ENCODE measurements around the gene DLGAP1. TPM values are rescaled to one million over a fixed set of nuclear protein-coding genes. Genes with fewer than 3 reads are reported as not detected.

The DLGAP1 gene
- polyA plus RNA-seq, 1 of the 3 experiments (the other 2 are of a cell fraction) = not detected

GRCh38 chr18:3889121-3889520 is 566.0 kb downstream of the DLGAP1 start:
- Histone ChIP-seq H3K4me1 (ENCODE audit: control insufficient read depth in 1 of 2, insufficient read depth in 2 of 2, low read depth in 1 of 2, low read length in 1 of 2) (no peaks in the 10 kb centered on the region), H3K4me2 (no peak overlapping the region), H3K27ac (ENCODE audit: low read depth in 2 of 2, low read length in 1 of 2) (no peak overlapping the region), H3K36me3 (replicated peaks in 1 of 2; ENCODE audit: control insufficient read depth in 1 of 2, insufficient read depth in 2 of 2, low read length in 1 of 2) (no peaks in the 10 kb centered on the region), H3K79me2 (ENCODE audit: insufficient read depth) (no peaks in the 10 kb centered on the region), H3K9me2 (no peaks in the 10 kb centered on the region), H3K9ac (no peak overlapping the region), H3K4me3 (ENCODE audit: low read depth in 2 of 2, low read length in 1 of 2) (no peak overlapping the region), H3F3A (replicated peaks; ENCODE audit: insufficient read depth) (no peaks in the 10 kb centered on the region), H3K9me3 (no peaks in the 10 kb centered on the region), H2AFZ (ENCODE audit: low read depth) (no peak overlapping the region), H4K20me1 (ENCODE audit: insufficient read depth) (no peaks in the 10 kb centered on the region), H3K27me3 (ENCODE audit: insufficient read depth) (no peaks in the 10 kb centered on the region)
- ChIA-PET POLR2A (no interaction called here), CTCF (interaction anchor here (1.0 kb wide), 1 partner anchor 107 kb away, joined by 4 read pairs; no protein-coding TSS in a partner anchor)
- 0% methylated on average over 1 of the region's 1 CpG for WGBS (ENCODE audit: low lambda C conversion rate)
- no peak for DNase-seq
- no peak for TF ChIP-seq MEF2A (IDR thresholded peaks at IDR 0.05; ENCODE audit: borderline replicate concordance, low read depth)
- TF ChIP-seq EP300 (IDR thresholded peaks at IDR 0.05; ENCODE audit: borderline replicate concordance in 1 of 2, low read depth in 1 of 2, low read length in 1 of 2) = no peak
- no peak for TF ChIP-seq NFIC (IDR thresholded peaks at IDR 0.05; ENCODE audit: borderline replicate concordance)
- no peak for TF ChIP-seq NRF1 (IDR thresholded peaks at IDR 0.05; ENCODE audit: low read depth, low read length)
- no peak for TF ChIP-seq RFX5 (IDR thresholded peaks at IDR 0.05; ENCODE audit: low read length)
- TF ChIP-seq RCOR1 (IDR thresholded peaks at IDR 0.05; ENCODE audit: low read length) = no peak
- no peak for TF ChIP-seq CTCF (IDR thresholded peaks at IDR 0.05)
- TF ChIP-seq IRF3 (IDR thresholded peaks at IDR 0.05; ENCODE audit: low read depth, low read length) = no peak
- TF ChIP-seq JUND (IDR thresholded peaks at IDR 0.05) = no peak

GRCh38 chr18:3886575-3887322 is 568.4 kb downstream of the DLGAP1 start:
- Histone ChIP-seq H3K4me1 (ENCODE audit: control insufficient read depth in 1 of 2, insufficient read depth in 2 of 2, low read depth in 1 of 2, low read length in 1 of 2) (no peaks in the 10 kb centered on the region), H3K36me3 (replicated peaks in 1 of 2; ENCODE audit: control insufficient read depth in 1 of 2, insufficient read depth in 2 of 2, low read length in 1 of 2) (no peaks in the 10 kb centered on the region), H3F3A (replicated peaks; ENCODE audit: insufficient read depth) (no peaks in the 10 kb centered on the region), H2AFZ (ENCODE audit: low read depth) (no peak overlapping the region), H3K9ac (no peak overlapping the region), H3K4me3 (ENCODE audit: low read depth in 2 of 2, low read length in 1 of 2) (no peak overlapping the region), H3K79me2 (ENCODE audit: insufficient read depth) (no peaks in the 10 kb centered on the region), H3K4me2 (no peak overlapping the region), H3K9me3 (no peaks in the 10 kb centered on the region), H3K27ac (ENCODE audit: low read depth in 2 of 2, low read length in 1 of 2) (no peak overlapping the region), H3K9me2 (no peaks in the 10 kb centered on the region), H4K20me1 (ENCODE audit: insufficient read depth) (no peaks in the 10 kb centered on the region), H3K27me3 (ENCODE audit: insufficient read depth) (no peaks in the 10 kb centered on the region; the same call in 1 of the 2 replicates)
- WGBS (ENCODE audit: low lambda C conversion rate) = 8% methylated on average over 10 of the region's 10 CpGs
- ChIA-PET CTCF (interaction anchor here (0.9 to 1.6 kb wide), 3 partner anchors 11 to 108 kb away, joined by 3 to 6 read pairs (median 3); no protein-coding TSS in a partner anchor), POLR2A (no interaction called here)
- no peak for DNase-seq
- TF ChIP-seq GABPA (IDR thresholded peaks at IDR 0.05; ENCODE audit: low read depth) (no peak), MEF2A (IDR thresholded peaks at IDR 0.05; ENCODE audit: borderline replicate concordance, low read depth) (no peak), FOSL2 (IDR thresholded peaks at IDR 0.05; ENCODE audit: borderline replicate concordance, low read depth) (no peak), ZBTB33 (IDR thresholded peaks at IDR 0.05; ENCODE audit: borderline replicate concordance, low read depth) (no peak), USF1 (IDR thresholded peaks at IDR 0.05; ENCODE audit: borderline replicate concordance, low read depth) (no peak), NRF1 (IDR thresholded peaks at IDR 0.05; ENCODE audit: low read depth, low read length) (no peak), EP300 (IDR thresholded peaks at IDR 0.05; ENCODE audit: borderline replicate concordance in 1 of 2, low read depth in 1 of 2, low read length in 1 of 2) (no peak), EZH2phosphoT487 (IDR thresholded peaks at IDR 0.05; ENCODE audit: borderline replicate concordance, low read depth) (no peak), TEAD4 (IDR thresholded peaks at IDR 0.05; ENCODE audit: borderline replicate concordance, insufficient read depth) (no peak), GATA2 (CRISPR knock-in tag; IDR thresholded peaks at IDR 0.05) (no peak), NFIC (IDR thresholded peaks at IDR 0.05; ENCODE audit: borderline replicate concordance) (no peak), USF2 (IDR thresholded peaks at IDR 0.05; ENCODE audit: borderline replicate concordance, low read depth, low read length) (no peak), POLR2AphosphoS5 (IDR thresholded peaks at IDR 0.05; ENCODE audit: low read depth, low read length) (no peak), RFX5 (IDR thresholded peaks at IDR 0.05; ENCODE audit: low read length) (no peak), TAF1 (IDR thresholded peaks at IDR 0.05; ENCODE audit: borderline replicate concordance, low read depth, low read length) (no peak)
